ENCODE data around the gene NAT8L.

NAT8L gene

DNA sequence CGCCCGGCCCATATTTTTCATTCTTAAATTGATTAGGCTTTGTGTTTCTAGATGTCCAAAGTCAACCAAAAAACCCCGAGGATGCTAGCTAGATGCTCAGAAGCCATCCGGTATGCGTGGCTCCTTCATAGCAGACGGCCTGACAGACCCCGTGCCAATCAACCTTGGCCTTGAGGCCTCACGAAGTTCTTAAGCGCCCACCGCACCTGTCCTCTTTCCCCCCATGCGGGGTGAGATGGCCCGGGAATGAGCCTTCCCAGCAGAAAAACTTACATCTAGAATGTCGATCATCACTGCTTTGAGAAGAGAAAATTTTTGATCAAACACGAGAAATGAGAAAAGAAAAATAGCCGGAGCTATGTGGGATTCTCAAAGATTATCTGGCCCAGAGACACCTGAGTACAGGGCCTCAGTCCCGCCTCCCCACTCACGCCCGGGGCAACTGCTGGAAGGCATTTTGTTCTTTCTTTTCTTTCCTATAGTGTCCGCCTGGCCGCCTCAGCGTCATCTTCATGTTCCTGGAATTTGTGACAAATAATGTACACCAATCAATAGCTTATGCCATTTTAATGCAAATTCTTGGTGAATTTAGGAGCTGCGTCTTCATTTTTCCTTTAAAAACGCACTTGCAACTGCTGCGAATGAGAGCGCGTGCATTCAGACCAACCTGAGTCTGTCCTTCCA is 1.6 kb upstream of the NAT8L start:
- no peak overlapping the region for H3K4me3 ChIP-seq (ENCODE audit: low read length)
- TF ChIP-seq, protein P1, sequence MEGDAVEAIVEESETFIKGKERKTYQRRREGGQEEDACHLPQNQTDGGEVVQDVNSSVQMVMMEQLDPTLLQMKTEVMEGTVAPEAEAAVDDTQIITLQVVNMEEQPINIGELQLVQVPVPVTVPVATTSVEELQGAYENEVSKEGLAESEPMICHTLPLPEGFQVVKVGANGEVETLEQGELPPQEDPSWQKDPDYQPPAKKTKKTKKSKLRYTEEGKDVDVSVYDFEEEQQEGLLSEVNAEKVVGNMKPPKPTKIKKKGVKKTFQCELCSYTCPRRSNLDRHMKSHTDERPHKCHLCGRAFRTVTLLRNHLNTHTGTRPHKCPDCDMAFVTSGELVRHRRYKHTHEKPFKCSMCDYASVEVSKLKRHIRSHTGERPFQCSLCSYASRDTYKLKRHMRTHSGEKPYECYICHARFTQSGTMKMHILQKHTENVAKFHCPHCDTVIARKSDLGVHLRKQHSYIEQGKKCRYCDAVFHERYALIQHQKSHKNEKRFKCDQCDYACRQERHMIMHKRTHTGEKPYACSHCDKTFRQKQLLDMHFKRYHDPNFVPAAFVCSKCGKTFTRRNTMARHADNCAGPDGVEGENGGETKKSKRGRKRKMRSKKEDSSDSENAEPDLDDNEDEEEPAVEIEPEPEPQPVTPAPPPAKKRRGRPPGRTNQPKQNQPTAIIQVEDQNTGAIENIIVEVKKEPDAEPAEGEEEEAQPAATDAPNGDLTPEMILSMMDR (conservative IDR thresholded peaks at IDR 0.05; ENCODE audit: low read length) = no peak
- DNase-seq (ENCODE audit: low read depth) = no peak

DNA sequence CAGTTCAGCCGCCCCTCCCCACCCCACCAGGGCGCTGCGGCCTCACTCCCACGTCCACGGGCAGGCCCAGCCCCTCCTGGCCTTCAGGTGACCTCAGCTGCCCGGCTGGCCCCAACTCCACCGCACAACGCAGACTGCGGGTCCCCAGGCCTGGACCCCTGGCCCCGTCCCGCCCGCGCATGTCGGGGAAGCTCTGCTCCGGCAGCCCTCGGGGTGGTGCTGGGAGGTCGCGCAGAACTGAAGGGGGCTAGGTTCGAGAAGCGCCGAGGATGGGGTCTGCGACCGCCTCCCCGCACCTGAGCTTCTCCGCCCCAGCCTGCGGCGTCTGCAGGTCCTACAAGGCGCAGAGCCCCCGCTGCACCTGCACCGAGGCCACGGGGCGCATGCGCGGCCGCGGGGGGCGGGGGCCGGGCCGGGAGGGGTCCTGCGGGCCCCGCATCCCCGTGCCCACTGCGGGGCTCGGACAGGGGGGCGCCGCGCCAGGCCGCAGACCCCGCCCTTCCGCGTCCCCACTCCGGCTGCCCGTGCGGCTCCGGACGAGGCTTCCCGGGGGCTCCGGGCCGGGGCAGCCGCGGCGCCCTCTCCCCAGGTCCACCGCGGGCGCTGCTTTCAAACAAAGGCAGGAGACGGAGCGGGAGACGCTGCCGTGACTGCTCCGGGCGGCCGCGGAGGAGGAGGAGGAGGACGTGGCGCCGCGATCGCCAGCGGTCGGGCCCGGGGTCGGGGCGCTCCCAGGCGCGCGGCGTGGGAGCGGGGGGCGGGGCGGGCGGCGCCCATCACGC is 672 bp upstream of the NAT8L start:
- DNase-seq (ENCODE audit: low read depth) = no peak
- no peak overlapping the region for H3K4me3 ChIP-seq (ENCODE audit: low read length)
- TF ChIP-seq, protein P1 (conservative IDR thresholded peaks at IDR 0.05; ENCODE audit: low read length) = no peak

DNA sequence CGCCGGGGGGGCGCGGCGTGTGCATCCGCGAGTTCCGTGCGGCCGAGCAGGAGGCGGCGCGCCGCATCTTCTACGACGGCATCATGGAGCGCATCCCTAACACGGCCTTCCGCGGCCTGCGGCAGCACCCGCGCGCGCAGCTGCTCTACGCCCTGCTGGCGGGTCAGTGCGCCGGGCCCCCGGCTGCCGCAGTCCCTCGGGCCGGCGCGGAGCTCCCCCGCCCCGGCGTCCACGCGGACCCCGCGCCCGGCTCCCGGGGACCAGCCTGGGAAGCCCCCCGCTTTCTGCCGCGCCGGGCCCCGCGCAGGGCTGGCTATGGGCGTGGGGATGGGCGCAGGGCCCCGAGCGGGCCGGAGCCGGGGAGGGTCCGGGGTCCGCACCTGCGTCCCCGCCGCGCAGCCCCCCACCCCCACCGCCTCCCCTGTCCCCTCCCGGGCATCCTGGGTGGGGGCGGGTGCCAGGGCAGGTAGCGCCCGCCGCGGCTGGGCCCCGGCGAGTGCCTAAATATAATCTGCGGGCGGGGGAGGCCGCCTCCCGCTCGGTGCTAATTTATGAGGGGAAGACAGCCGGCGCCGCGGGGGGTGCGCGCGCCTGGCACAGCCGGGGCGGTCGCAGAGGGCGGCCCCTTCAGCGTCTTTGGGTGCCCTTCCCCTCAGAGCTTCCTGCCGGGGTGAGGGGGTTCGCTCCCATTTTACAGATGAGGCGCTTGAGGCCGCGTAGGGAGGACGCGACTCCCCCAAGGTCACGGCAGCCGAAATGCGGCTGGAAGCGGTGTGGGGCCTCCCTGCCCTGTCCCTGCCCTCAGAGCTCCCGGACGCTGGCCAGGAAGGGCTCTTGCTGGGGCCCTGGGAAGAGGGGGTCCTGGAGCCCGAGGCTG is 837 bp downstream of the NAT8L start:
- DNase-seq (ENCODE audit: low read depth) = no peak
- TF ChIP-seq, protein P1 (conservative IDR thresholded peaks at IDR 0.05; ENCODE audit: low read length) = no peak
- H3K4me3 ChIP-seq (ENCODE audit: low read length) = no peak overlapping the region

DNA sequence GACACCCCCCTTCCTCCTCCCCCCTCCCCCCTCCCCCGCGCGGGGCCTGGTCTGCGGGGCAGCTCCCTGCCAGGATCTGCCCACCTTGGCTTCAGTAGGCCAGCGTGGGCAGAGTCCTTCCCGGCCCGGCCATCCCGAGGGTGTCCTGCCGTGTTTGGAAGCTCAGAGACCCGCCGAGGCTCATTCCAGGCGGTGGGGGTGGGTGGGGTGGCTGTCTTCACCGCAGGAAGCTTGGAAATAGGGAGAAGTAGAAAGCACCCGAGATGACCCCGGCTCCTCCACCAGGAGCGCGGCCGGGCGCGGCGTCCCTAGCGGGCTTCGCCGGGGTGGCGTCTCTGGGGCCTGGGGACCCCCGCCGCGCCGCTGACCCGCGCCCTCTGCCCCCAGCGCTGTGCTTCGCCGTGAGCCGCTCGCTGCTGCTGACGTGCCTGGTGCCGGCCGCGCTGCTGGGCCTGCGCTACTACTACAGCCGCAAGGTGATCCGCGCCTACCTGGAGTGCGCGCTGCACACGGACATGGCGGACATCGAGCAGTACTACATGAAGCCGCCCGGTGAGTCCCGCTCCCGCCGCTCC is 1.6 kb downstream of the NAT8L start:
- TF ChIP-seq, protein P1 (conservative IDR thresholded peaks at IDR 0.05; ENCODE audit: low read length) = no peak
- no peak overlapping the region for H3K4me3 ChIP-seq (ENCODE audit: low read length)
- DNase-seq (ENCODE audit: low read depth) = no peak

GRCh38 chr4:2061186-2062131 is 2.3 kb downstream of the NAT8L start:
- TF ChIP-seq, protein P1 (conservative IDR thresholded peaks at IDR 0.05; ENCODE audit: low read length) = no peak
- DNase-seq (ENCODE audit: low read depth) = no peak
- H3K4me3 ChIP-seq (ENCODE audit: low read length) = no peak overlapping the region
